Keratinocyte (primary cell): ENCODE results near the gene ENTPD6. TPM values are rescaled to one million over a fixed set of nuclear protein-coding genes. Genes with fewer than 3 reads are reported as not detected.

Experiments used
- DNase-seq: peaks from one replicate; pipeline ENCODE4 v3.0.0-alpha.2; 2011; ENCODE audit warnings: low read depth, missing footprints, low spot score
- FAIRE-seq: peaks from 2 replicates; lab custom pipeline; 2011; peaks lifted over from hg19 to GRCh38; lab: Jason Lieb, UNC
- H2AFZ ChIP-seq: 2 replicates; pipeline ENCODE4 v1.6.0; 2012; ENCODE audit warnings: low read length, control low read depth, inconsistent platforms; ENCODE audit not compliant: control insufficient read depth
- H3K27ac ChIP-seq: 2 replicates; pipeline ENCODE4 v1.5.1; 2011; ENCODE audit warnings: low read length; ENCODE audit not compliant: control insufficient read depth, insufficient read depth
- H3K27me3 ChIP-seq: 3 replicates; pipeline ENCODE4 v1.6.0; 2011; ENCODE audit warnings: low read length; ENCODE audit not compliant: control insufficient read depth, insufficient read depth; ENCODE audit errors: extremely low read depth
- H3K36me3 ChIP-seq, 2 experiments: 2 replicates in 1 of 2; 3 replicates in 1 of 2; pipeline ENCODE4 v1.5.1; 2011; ENCODE audit warnings: low read length in 2 of 2, mild to moderate bottlenecking in 1 of 2; ENCODE audit not compliant: control insufficient read depth in 2 of 2, insufficient read depth in 2 of 2; ENCODE audit errors: extremely low read depth in 1 of 2
- H3K4me1 ChIP-seq: 3 replicates; pipeline ENCODE4 v1.5.1; 2011; ENCODE audit warnings: low read length; ENCODE audit not compliant: control insufficient read depth, insufficient read depth; ENCODE audit errors: extremely low read depth
- H3K4me2 ChIP-seq: 3 replicates; pipeline ENCODE4 v1.6.0; 2011; ENCODE audit warnings: low read depth, low read length; ENCODE audit not compliant: control insufficient read depth, insufficient read depth; ENCODE audit errors: extremely low read depth
- H3K4me3 ChIP-seq, 3 experiments: fragments of 200-600 bp in 1 of 3; sonication (generic) in 1 of 3; 2 replicates in 2 of 3; 3 replicates in 1 of 3; pipeline ENCODE4 v1.5.1; 2011 to 2016; ENCODE audit warnings: low read length in 3 of 3, mild to moderate bottlenecking in 3 of 3, control low read depth in 2 of 3, inconsistent platforms in 1 of 3, low read depth in 1 of 3, mixed read lengths in 1 of 3, mixed run types in 1 of 3, moderate library complexity in 1 of 3; ENCODE audit not compliant: control insufficient read depth in 2 of 3, insufficient read depth in 2 of 3; ENCODE audit errors: extremely low read depth in 1 of 3
- H3K79me2 ChIP-seq: 2 replicates; pipeline ENCODE4 v1.6.0; 2012; ENCODE audit warnings: low read length; ENCODE audit not compliant: control insufficient read depth, insufficient read depth
- H3K9ac ChIP-seq: 3 replicates; pipeline ENCODE4 v1.6.0; 2011; ENCODE audit warnings: low read length; ENCODE audit not compliant: control insufficient read depth, insufficient read depth; ENCODE audit errors: extremely low read depth
- H3K9me1 ChIP-seq: 3 replicates; pipeline ENCODE4 v1.6.0; 2011; ENCODE audit warnings: low read length; ENCODE audit not compliant: control insufficient read depth, insufficient read depth; ENCODE audit errors: extremely low read depth
- H3K9me3 ChIP-seq: 2 replicates; pipeline ENCODE4 v1.5.1; 2012; ENCODE audit warnings: low read depth, low read length; ENCODE audit not compliant: control insufficient read depth
- H4K20me1 ChIP-seq: 3 replicates; pipeline ENCODE4 v1.6.0; 2011; ENCODE audit warnings: low read length; ENCODE audit not compliant: control insufficient read depth, insufficient read depth; ENCODE audit errors: extremely low read depth
- EZH2 ChIP-seq: IDR thresholded peaks from one replicate; pipeline ENCODE4 v1.6.1; 2012; ENCODE audit warnings: inconsistent platforms, mild to moderate bottlenecking, low read length, moderate library complexity
- dilution Hi-C: fragments of 300-500 bp; cut with MboI; formaldehyde crosslinking; loops from one replicate; pipeline ENCODE4 v1.7.0; 2020; ENCODE audit warnings: low sequenced_read_pairs; ENCODE audit not compliant: extremely low pct_ligation_motif_present
- polyA plus RNA-seq, 5 experiments: library from polyadenylated mRNA; depleted of rRNA in 3 of 5; stranded (reverse) in 3 of 5; stranded (forward) in 1 of 5; unstranded in 1 of 5; fragments of >200 nt; gene quantifications; 1 replicate in 1 of 5; 2 replicates in 3 of 5; 3 replicates in 1 of 5; pipeline versions ENCODE4 v1.2.1 to v1.2.3, GENCODE V29; 2011 to 2012; ENCODE audit warnings: missing spikeins in 2 of 5, low read depth in 1 of 5, low replicate concordance in 1 of 5
- TF ChIP-seq, protein P1 (sequence below), 3 experiments: IDR thresholded peaks in 1 of 3; conservative IDR thresholded peaks in 1 of 3; optimal IDR thresholded peaks in 1 of 3; 2 replicates in 2 of 3; 3 replicates in 1 of 3; pipeline versions ENCODE3 to v1.5.1; 2011; ENCODE audit warnings: low read length in 3 of 3, mild to moderate bottlenecking in 3 of 3, moderate library complexity in 2 of 3, control low read depth in 1 of 3, inconsistent platforms in 1 of 3; ENCODE audit not compliant: insufficient read depth in 2 of 3; ENCODE audit errors: extremely low read depth in 1 of 3

Gene ENTPD6
- polyA plus RNA-seq, 1 donor (not counting 4 experiments of a cell fraction or from before 2014, with no cell fraction given) = 57.8 TPM

DNA sequence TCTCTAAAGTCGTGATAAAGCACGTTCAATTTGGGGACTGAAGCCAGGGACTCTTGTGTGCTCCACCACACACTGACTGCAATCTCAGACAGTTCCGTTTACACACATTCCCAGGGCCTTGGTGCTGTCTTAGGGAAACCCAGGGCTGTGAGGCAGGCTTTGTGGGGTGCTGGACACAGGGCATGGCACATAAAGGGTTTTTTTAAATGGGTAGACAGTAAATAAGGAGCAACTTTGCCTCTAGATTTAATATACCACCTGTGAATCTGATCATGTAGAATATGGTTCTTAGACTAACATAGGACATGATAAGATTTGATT lies 2.3 kb downstream of the ENTPD6 start:
- Histone ChIP-seq H3K4me3 (no peak overlapping the region), H2AFZ (no peak overlapping the region), H4K20me1 (no peaks in the 10 kb centered on the region), H3K4me2 (peak overlapping the region; percentile 91), H3K27ac (no peak overlapping the region), H3K9me1 (no peaks in the 10 kb centered on the region), H3K36me3 (peaks cover 1 to 9% of the 10 kb centered on the region in 2 experiments), H3K27me3 (no peaks in the 10 kb centered on the region), H3K9me3 (no peaks in the 10 kb centered on the region), H3K79me2 (peaks cover 53% of the 10 kb centered on the region), H3K4me1 (peaks cover 19% of the 10 kb centered on the region), H3K9ac (no peak overlapping the region)
- DNase-seq (no peak), FAIRE-seq (no peak)
- dilution Hi-C loops = no loop called here
- TF ChIP-seq, protein P1, sequence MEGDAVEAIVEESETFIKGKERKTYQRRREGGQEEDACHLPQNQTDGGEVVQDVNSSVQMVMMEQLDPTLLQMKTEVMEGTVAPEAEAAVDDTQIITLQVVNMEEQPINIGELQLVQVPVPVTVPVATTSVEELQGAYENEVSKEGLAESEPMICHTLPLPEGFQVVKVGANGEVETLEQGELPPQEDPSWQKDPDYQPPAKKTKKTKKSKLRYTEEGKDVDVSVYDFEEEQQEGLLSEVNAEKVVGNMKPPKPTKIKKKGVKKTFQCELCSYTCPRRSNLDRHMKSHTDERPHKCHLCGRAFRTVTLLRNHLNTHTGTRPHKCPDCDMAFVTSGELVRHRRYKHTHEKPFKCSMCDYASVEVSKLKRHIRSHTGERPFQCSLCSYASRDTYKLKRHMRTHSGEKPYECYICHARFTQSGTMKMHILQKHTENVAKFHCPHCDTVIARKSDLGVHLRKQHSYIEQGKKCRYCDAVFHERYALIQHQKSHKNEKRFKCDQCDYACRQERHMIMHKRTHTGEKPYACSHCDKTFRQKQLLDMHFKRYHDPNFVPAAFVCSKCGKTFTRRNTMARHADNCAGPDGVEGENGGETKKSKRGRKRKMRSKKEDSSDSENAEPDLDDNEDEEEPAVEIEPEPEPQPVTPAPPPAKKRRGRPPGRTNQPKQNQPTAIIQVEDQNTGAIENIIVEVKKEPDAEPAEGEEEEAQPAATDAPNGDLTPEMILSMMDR (optimal IDR thresholded peaks at IDR 0.05 in 1 of 3, IDR thresholded peaks at IDR 0.05 in 1 of 3, conservative IDR thresholded peaks at IDR 0.05 in 1 of 3; ENCODE audit: extremely low read depth in 1 of 3, insufficient read depth in 2 of 3, low read length in 3 of 3) = no peak
- no peak for TF ChIP-seq EZH2

DNA sequence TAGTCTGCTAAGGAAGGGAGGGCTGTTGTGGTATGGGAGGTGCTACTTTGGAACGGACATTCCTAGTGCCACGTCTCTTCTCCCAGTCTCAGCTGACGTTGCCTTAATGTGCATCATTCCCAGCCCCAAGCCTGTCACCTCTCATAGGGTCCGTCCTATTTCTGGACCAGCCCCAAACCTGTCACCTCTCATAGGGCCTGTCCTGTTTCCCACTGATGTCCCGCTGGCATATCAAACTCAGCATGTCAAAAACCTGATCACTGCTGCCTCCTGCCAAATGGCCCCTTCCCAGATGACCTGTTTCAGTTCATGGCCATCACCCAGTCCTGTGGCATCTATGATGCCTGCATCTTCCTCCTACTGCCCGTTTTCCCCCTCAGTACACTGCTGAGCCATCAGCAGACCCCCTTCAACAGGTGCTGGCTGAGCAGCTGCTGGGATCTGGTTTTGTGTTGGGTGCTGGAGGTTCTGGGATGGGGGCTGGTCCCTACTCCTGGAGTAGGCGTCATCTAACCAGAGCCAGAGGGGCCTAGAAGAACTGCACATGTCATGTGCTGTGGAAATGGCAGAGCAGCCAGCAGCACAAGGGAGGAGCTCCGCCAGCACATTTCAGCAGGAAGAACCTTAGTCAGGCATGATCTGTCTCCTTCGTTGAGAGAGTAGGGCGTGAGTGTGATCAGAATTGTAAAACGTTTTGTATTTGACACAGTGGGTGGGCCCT lies 3.3 kb downstream of the ENTPD6 start:
- H3K27me3 ChIP-seq = no peaks in the 10 kb centered on the region
- dilution Hi-C loops = no loop called here
- no peak overlapping the region for H3K4me2 ChIP-seq
- TF ChIP-seq, protein P1 (optimal IDR thresholded peaks at IDR 0.05 in 1 of 3, IDR thresholded peaks at IDR 0.05 in 1 of 3, conservative IDR thresholded peaks at IDR 0.05 in 1 of 3; ENCODE audit: extremely low read depth in 1 of 3, insufficient read depth in 2 of 3, low read length in 3 of 3) = no peak
- no peak for TF ChIP-seq EZH2
- H3K4me1 ChIP-seq = peaks cover 19% of the 10 kb centered on the region
- DNase-seq = no peak
- no peaks in the 10 kb centered on the region for H3K9me1 ChIP-seq
- no peaks in the 10 kb centered on the region for H4K20me1 ChIP-seq
- H3K79me2 ChIP-seq = peaks cover 63% of the 10 kb centered on the region
- no peak overlapping the region for H3K4me3 ChIP-seq
- H2AFZ ChIP-seq = no peak overlapping the region
- FAIRE-seq = no peak
- peaks cover 1 to 9% of the 10 kb centered on the region in 2 experiments for H3K36me3 ChIP-seq
- no peaks in the 10 kb centered on the region for H3K9me3 ChIP-seq
- no peak overlapping the region for H3K27ac ChIP-seq
- H3K9ac ChIP-seq = no peak overlapping the region
